Spleen (tissue), 3 donors: Measurements from ENCODE around the gene ARMCX2.

Source experiments
- POLR2A ChIP-seq, 3 donors: fragments of 450-650 bp; IDR thresholded peaks; one replicate each; pipeline ENCODE4 v1.5.1; 2017; ENCODE audit warnings: antibody characterized with exemption in 3 of 3, mild to moderate bottlenecking in 1 of 3
- POLR2AphosphoS5 ChIP-seq, 3 donors: sonication (generic); formaldehyde crosslinking; IDR thresholded peaks; one replicate each; pipeline ENCODE4 v1.5.1; 2017; ENCODE audit warnings: antibody characterized with exemption in 3 of 3

GRCh38 chrX:101657495-101657894 lies 2.2 kb downstream of the ARMCX2 start:
- TF ChIP-seq POLR2A (IDR thresholded peaks at IDR 0.05) (no peak), POLR2AphosphoS5 (IDR thresholded peaks at IDR 0.05) (no peak)
